ENCODE measurements around the gene IGFBP1. TPM values are rescaled to one million over a fixed set of nuclear protein-coding genes. Genes with fewer than 3 reads are reported as not detected.
A peak's percentile ranks its signal among the peaks of the same experiment; 100 is the strongest.
"Not testable (repeated sequence)": the region's sequence is repeated elsewhere in the genome, so short reads cannot be mapped to it uniquely, and the experiment has no call there.

The IGFBP1 gene
- total RNA-seq, 1 donor = 4.0 TPM

DNA sequence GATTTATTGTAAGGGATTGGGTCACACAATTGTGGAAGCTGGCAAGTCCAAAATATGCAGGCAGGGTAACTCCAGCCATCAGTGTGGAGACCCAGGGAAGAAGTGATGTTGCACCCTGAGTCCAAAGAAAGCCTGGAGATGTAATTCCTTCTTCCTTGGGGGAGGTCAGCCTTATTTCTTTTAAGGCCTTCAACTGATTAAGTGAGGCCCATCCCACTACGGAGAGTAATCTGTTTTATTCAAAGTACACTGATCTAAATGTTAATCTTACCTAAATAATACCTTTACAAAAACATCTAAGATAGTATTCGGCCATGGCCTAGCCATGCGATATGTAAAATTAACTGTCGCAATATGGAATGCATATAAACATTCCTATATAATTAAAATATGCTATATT, 31.4 kb upstream of the IGFBP1 start:
- peaks cover 18% of the 10 kb centered on the region for H3K27me3 ChIP-seq (ENCODE audit: insufficient read depth, low read length)
- H3K27ac ChIP-seq (ENCODE audit: low read depth, low read length); H3K4me2 ChIP-seq (ENCODE audit: insufficient read depth, low read length); H3K36me3 ChIP-seq (ENCODE audit: insufficient read depth, low read length); H3K9me3 ChIP-seq (ENCODE audit: low read depth, low read length); H3K79me2 ChIP-seq (ENCODE audit: insufficient read depth, low read length); H3K4me3 ChIP-seq (ENCODE audit: insufficient read depth, low read length); H4K20me1 ChIP-seq (ENCODE audit: insufficient read depth, low read length); DNase-seq (ENCODE audit: insufficient read length, low spot score, missing footprints); H3K4me1 ChIP-seq (ENCODE audit: insufficient read depth, low read length); H2AFZ ChIP-seq (ENCODE audit: low read length): not testable (repeated sequence)

DNA sequence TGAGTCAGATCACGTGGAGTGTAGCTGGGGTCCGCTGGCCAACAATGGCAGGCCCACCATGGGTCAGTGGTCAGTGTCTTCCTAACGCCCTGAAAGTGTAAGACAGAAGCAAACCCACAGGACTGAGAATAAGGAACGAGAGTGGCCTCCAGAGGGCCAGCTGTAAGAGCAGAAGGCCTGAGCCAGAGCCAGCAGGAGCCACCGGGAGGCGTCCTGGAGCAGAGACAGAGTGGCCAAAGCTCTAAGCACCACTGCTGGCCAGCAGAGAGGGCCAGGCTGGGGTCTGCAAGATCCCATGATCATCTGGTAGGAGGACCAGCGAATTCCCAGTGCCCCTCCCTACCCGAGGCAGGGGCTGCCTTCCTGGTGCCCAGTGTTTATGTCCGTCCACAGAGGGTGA, 24.6 kb upstream of the IGFBP1 start:
- Histone ChIP-seq H4K20me1 (ENCODE audit: insufficient read depth, low read length) (no peaks in the 10 kb centered on the region), H3K79me2 (ENCODE audit: insufficient read depth, low read length) (no peaks in the 10 kb centered on the region), H3K4me2 (ENCODE audit: insufficient read depth, low read length) (no peak overlapping the region), H3K27me3 (ENCODE audit: insufficient read depth, low read length) (peaks cover 20% of the 10 kb centered on the region), H2AFZ (ENCODE audit: low read length) (no peak overlapping the region), H3K27ac (ENCODE audit: low read depth, low read length) (no peak overlapping the region), H3K4me1 (ENCODE audit: insufficient read depth, low read length) (no peaks in the 10 kb centered on the region), H3K36me3 (ENCODE audit: insufficient read depth, low read length) (no peaks in the 10 kb centered on the region), H3K9me3 (ENCODE audit: low read depth, low read length) (no peaks in the 10 kb centered on the region), H3K4me3 (ENCODE audit: insufficient read depth, low read length) (no peak overlapping the region)
- DNase-seq (ENCODE audit: insufficient read length, low spot score, missing footprints) = no peak
- TF ChIP-seq, protein P1, sequence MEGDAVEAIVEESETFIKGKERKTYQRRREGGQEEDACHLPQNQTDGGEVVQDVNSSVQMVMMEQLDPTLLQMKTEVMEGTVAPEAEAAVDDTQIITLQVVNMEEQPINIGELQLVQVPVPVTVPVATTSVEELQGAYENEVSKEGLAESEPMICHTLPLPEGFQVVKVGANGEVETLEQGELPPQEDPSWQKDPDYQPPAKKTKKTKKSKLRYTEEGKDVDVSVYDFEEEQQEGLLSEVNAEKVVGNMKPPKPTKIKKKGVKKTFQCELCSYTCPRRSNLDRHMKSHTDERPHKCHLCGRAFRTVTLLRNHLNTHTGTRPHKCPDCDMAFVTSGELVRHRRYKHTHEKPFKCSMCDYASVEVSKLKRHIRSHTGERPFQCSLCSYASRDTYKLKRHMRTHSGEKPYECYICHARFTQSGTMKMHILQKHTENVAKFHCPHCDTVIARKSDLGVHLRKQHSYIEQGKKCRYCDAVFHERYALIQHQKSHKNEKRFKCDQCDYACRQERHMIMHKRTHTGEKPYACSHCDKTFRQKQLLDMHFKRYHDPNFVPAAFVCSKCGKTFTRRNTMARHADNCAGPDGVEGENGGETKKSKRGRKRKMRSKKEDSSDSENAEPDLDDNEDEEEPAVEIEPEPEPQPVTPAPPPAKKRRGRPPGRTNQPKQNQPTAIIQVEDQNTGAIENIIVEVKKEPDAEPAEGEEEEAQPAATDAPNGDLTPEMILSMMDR (IDR thresholded peaks at IDR 0.05; ENCODE audit: extremely low read depth, low read depth, low read length) = peak; percentile 62

DNA sequence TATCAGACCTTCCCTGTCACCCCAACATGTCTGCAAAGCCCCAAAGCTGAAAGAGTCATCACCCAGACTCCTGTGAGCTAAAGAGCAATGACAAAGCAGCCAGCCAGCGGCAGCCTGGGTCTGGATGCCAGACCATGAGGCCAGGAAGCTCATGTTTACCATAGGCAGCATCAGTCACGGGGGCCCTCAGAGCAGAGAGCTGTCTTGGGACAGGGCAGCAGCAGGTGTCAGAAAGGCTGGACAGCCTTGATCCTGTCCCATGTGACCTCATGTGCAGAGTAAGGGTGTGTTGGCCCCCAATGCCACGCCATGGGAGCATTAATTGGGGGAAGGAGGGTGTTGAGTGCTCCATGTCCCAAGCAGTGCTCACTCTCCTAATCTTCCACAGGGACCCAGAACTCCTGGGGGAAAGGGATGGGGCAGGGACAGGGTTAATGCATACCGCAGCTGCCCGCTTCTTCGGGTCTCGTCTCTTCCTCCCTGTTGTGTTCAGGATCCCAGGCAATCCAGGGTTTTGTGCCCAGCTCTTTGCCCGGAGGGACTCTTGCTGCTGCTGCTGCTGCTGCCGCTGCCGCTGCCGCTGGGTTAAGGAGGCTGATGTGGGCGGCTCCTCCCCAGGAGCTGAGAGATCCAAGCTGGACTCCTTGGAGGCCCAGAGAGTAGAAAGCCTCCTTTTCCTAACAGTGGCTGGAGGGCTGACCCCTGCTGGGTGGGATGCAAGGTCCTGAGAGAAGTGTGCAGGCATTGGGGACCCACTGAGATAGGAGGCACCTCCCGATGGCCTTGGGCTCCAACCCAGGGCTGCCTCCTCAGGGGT, 22.5 kb upstream of the IGFBP1 start:
- Histone ChIP-seq H3K4me2 (ENCODE audit: insufficient read depth, low read length) (no peak overlapping the region), H3K27ac (ENCODE audit: low read depth, low read length) (no peak overlapping the region), H3K9me3 (ENCODE audit: low read depth, low read length) (no peaks in the 10 kb centered on the region), H3K4me3 (ENCODE audit: insufficient read depth, low read length) (no peak overlapping the region), H2AFZ (ENCODE audit: low read length) (no peak overlapping the region), H3K27me3 (ENCODE audit: insufficient read depth, low read length) (peaks cover 8% of the 10 kb centered on the region), H4K20me1 (ENCODE audit: insufficient read depth, low read length) (no peaks in the 10 kb centered on the region), H3K4me1 (ENCODE audit: insufficient read depth, low read length) (peaks cover 6% of the 10 kb centered on the region), H3K36me3 (ENCODE audit: insufficient read depth, low read length) (no peaks in the 10 kb centered on the region), H3K79me2 (ENCODE audit: insufficient read depth, low read length) (no peaks in the 10 kb centered on the region)
- DNase-seq (ENCODE audit: insufficient read length, low spot score, missing footprints) = peak; percentile 82
- TF ChIP-seq, protein P1 (IDR thresholded peaks at IDR 0.05; ENCODE audit: extremely low read depth, low read depth, low read length) = no peak

DNA sequence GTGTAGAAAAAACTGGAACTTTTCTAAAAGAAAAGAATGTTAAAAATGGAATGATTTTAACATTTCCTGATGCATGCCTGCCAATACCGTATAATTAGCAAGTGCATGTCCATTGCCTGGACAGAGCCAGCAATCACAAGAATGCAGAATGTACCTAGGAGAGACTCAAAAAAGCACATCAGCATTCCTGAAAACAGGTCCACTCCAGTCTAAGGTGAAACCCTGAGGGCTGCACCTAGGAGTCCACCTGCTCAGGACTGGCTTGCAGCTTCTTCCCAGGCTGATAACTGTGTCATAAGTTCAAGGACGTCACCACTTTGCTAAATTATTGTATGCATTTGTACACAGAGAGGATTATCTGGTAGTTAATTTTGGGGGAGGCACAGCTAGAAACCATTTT, 20.8 kb upstream of the IGFBP1 start:
- no peaks in the 10 kb centered on the region for H3K36me3 ChIP-seq (ENCODE audit: insufficient read depth, low read length)
- TF ChIP-seq, protein P1 (IDR thresholded peaks at IDR 0.05; ENCODE audit: extremely low read depth, low read depth, low read length) = no peak
- H3K79me2 ChIP-seq (ENCODE audit: insufficient read depth, low read length) = no peaks in the 10 kb centered on the region
- H2AFZ ChIP-seq (ENCODE audit: low read length) = no peak overlapping the region
- H3K27ac ChIP-seq (ENCODE audit: low read depth, low read length) = no peak overlapping the region
- H3K4me1 ChIP-seq (ENCODE audit: insufficient read depth, low read length) = peaks cover 6% of the 10 kb centered on the region
- no peaks in the 10 kb centered on the region for H3K9me3 ChIP-seq (ENCODE audit: low read depth, low read length)
- no peak for DNase-seq (ENCODE audit: insufficient read length, low spot score, missing footprints)
- no peak overlapping the region for H3K4me2 ChIP-seq (ENCODE audit: insufficient read depth, low read length)
- no peaks in the 10 kb centered on the region for H4K20me1 ChIP-seq (ENCODE audit: insufficient read depth, low read length)
- no peaks in the 10 kb centered on the region for H3K27me3 ChIP-seq (ENCODE audit: insufficient read depth, low read length)
- H3K4me3 ChIP-seq (ENCODE audit: insufficient read depth, low read length) = no peak overlapping the region
